ENCODE measurements around the gene ACTL10.

Gene ACTL10

DNA sequence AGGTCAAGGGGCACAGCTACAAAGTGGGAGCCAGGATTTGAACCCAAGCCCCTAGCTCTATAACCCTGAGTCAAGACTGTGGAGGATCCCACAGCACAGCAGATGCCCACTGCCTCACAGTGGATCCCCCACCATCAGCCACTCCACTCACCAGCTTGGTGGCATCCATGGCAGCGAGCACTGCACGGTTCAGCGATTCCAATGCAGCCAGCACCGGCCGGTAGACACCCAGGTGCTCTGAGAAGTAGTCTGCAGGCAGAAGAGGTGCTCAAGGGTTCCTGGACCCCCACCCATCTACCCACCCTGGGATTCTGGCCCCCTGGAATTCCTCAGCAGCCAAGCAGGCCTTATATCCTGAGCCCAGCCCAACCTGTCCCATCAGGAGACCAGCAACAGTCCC lies 2.5 kb downstream of the ACTL10 start:
- TF ChIP-seq POLR2AphosphoS5 (IDR thresholded peaks at IDR 0.05; ENCODE audit: low read depth, low read length) (no peak), FOXP2 (optimal IDR thresholded peaks at IDR 0.05; ENCODE audit: borderline replicate concordance, extremely low read depth, extremely low read length, insufficient read depth) (no peak), TAF1 (IDR thresholded peaks at IDR 0.05; ENCODE audit: borderline replicate concordance, insufficient read depth, low read length) (no peak), REST (IDR thresholded peaks at IDR 0.05; ENCODE audit: insufficient read depth in 1 of 2, low read depth in 2 of 2, low read length in 2 of 2) (no peak), SIN3A (IDR thresholded peaks at IDR 0.05; ENCODE audit: borderline replicate concordance, insufficient read depth, low read length) (no peak)

- no peak for TF ChIP-seq TAF1 (IDR thresholded peaks at IDR 0.05; ENCODE audit: borderline replicate concordance, insufficient read depth, low read length)
- TF ChIP-seq REST (IDR thresholded peaks at IDR 0.05; ENCODE audit: insufficient read depth in 1 of 2, low read depth in 2 of 2, low read length in 2 of 2): no peak
- TF ChIP-seq FOXP2 (optimal IDR thresholded peaks at IDR 0.05; ENCODE audit: borderline replicate concordance, extremely low read depth, extremely low read length, insufficient read depth): no peak
- TF ChIP-seq POLR2AphosphoS5 (IDR thresholded peaks at IDR 0.05; ENCODE audit: low read depth, low read length): no peak
- no peak for TF ChIP-seq SIN3A (IDR thresholded peaks at IDR 0.05; ENCODE audit: borderline replicate concordance, insufficient read depth, low read length)
Observed at GRCh38 chr20:33669873-33670640, 3.3 kb downstream of the ACTL10 start.

- TF ChIP-seq POLR2AphosphoS5 (IDR thresholded peaks at IDR 0.05; ENCODE audit: low read depth, low read length) (no peak), FOXP2 (optimal IDR thresholded peaks at IDR 0.05; ENCODE audit: borderline replicate concordance, extremely low read depth, extremely low read length, insufficient read depth) (no peak), REST (IDR thresholded peaks at IDR 0.05; ENCODE audit: insufficient read depth in 1 of 2, low read depth in 2 of 2, low read length in 2 of 2) (no peak), SIN3A (IDR thresholded peaks at IDR 0.05; ENCODE audit: borderline replicate concordance, insufficient read depth, low read length) (no peak), TAF1 (IDR thresholded peaks at IDR 0.05; ENCODE audit: borderline replicate concordance, insufficient read depth, low read length) (no peak)
Observed at GRCh38 chr20:33670715-33671499, 4.2 kb downstream of the ACTL10 start.

DNA sequence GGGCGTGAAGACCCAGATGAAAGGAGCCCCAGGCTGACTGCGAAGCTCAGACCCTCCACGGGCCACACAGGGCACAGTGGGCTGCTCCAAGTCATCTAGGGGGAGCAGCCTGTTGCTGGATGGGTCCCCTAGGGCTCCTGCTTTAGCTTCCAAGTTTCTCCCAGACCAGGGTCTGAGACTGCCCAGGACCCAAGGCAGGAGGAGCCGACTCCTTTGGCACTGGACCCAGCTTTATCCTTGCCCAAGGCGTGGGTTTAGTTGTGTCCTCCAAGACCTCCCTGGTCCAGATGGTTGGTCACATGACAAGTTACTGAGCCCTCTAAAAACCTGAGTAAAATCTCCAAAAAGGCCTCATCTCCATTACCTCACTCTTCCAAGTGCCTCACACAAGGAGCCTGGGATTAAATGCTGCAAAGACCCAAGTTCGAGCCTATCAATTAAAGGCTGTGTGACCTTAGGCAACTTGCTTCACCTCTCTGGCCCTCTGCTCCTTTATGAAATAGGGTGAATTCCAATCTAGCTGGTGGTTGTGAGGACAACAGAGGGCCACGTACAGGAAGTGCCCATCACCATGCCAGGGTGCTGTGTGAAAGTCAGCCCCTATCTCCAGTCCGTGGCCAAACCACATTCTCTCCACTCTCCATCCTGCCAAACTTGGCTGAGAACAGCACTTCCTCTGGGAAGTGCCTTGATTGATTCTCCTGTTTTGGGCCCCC lies 5.0 kb downstream of the ACTL10 start:
- TF ChIP-seq REST (IDR thresholded peaks at IDR 0.05; ENCODE audit: insufficient read depth in 1 of 2, low read depth in 2 of 2, low read length in 2 of 2): no peak
- TF ChIP-seq SIN3A (IDR thresholded peaks at IDR 0.05; ENCODE audit: borderline replicate concordance, insufficient read depth, low read length): no peak
- TF ChIP-seq POLR2AphosphoS5 (IDR thresholded peaks at IDR 0.05; ENCODE audit: low read depth, low read length): no peak
- no peak for TF ChIP-seq FOXP2 (optimal IDR thresholded peaks at IDR 0.05; ENCODE audit: borderline replicate concordance, extremely low read depth, extremely low read length, insufficient read depth)
- no peak for TF ChIP-seq TAF1 (IDR thresholded peaks at IDR 0.05; ENCODE audit: borderline replicate concordance, insufficient read depth, low read length)
